ENCODE results near the gene TSEN34.
"Not testable (repeated sequence)": the region's sequence is repeated elsewhere in the genome, so short reads cannot be mapped to it uniquely, and the experiment has no call there.

TSEN34 gene

GRCh38 chr19:54189145-54189734, 1.9 kb upstream of the TSEN34 start, which contains the start of gene MBOAT7:
Gene MBOAT7 (minus strand): TSS chr19:54189580. CDS start chr19:54188508, 1,072 bp downstream.
- DNase-seq: no peak

GRCh38 chr19:54189735-54190502, 1.2 kb upstream of the TSEN34 start:
- peak; percentile 100 for DNase-seq

- DNase-seq: peak; percentile 99 to 100
These were observed 551 bp upstream of the TSEN34 start for GRCh38 chr19:54190503-54191010.

DNA sequence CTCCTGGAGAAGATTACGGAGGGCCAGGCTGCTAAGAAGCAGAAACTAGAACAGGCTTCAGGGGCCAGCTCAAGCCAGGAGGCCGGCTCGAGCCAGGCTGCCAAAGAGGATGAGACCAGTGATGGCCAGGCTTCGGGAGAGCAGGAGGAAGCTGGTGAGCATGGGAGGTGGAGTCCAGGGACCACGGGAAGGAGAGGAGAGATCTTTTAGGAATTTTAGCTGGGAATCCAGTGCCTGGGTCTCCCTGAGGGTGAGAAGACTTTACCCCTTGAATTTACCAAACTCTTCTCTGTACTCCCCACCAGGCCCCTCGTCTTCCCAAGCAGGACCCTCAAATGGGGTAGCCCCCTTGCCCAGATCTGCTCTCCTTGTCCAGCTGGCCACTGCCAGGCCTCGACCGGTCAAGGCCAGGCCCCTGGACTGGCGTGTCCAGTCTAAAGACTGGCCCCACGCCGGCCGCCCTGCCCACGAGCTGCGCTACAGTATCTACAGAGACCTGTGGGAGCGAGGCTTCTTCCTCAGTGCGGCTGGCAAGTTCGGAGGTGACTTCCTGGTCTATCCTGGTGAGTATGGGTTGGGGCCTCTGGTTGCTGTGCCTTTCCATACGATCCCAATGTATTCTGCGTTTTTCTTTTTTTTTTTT, 824 bp downstream of the TSEN34 start:
- peak; percentile 50 to 62 for DNase-seq

GRCh38 chr19:54193011-54193410, 1.9 kb downstream of the TSEN34 start:
- no peak for DNase-seq

GRCh38 chr19:54194463-54194862, 3.4 kb downstream of the TSEN34 start:
- DNase-seq: not testable (repeated sequence)

DNA sequence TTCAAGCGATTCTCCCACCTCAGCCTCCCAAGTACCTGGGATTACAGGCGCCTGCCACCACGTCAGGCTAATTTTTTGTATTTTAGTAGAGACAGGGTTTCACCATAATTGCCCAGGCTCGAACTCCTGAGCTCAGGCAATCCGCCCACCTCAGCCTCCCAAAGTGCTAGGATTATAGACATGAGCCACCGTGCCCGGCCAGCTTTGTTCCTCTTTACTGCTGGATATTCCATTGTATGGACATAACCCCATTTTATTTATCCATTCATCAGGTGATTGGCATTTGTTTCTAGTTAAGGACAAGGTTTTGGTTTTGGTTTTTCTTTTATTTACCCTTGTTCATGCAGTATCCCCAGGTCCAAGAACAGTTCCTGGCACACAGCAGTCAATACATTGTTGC, 5.4 kb downstream of the TSEN34 start:
- DNase-seq: no peak

- DNase-seq: no peak
These were observed 6.0 kb downstream of the TSEN34 start for GRCh38 chr19:54197121-54197520.

GRCh38 chr19:54199401-54199800, 8.3 kb downstream of the TSEN34 start:
- no peak for DNase-seq

DNA sequence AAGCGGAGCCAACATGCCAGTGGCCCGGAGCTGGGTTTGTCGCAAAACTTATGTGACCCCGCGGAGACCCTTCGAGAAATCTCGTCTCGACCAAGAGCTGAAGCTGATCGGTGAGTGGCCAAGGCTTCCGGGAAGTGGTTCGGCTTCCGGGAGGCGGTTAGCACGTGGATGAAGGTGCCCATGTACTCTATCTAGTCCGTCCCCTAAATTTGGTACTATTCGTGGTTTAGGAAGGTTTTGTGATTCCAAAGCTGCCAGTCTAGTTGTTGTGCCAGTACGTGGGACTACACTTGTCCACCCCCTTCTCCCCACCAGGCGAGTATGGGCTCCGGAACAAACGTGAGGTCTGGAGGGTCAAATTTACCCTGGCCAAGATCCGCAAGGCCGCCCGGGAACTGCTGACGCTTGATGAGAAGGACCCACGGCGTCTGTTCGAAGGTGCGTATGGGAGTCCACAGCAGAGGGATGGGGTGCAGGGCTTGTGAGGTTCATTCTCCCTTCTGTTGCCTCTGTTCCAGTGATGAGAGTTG, 10.1 kb downstream of the TSEN34 start:
- DNase-seq: no peak

DNA sequence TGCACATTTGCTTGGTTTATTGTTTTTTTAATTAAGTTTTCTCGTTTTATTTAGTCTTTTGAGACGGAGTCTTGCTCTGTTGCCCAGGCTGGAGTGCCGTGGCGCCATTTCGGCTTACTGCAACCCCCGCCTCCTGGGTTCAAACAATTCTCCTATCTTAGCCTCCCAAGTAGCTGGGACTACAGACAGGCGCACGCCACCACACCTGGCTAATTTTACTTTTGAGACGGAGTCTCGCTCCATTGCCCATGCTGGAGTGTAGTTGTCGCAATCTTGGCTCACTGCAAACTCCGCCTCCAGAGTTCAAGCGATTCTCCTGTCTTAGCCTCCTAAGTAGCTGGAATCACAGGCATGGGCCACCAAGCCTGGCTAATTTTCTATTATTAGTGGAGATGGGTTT, 10.9 kb downstream of the TSEN34 start:
- DNase-seq: no peak

DNA sequence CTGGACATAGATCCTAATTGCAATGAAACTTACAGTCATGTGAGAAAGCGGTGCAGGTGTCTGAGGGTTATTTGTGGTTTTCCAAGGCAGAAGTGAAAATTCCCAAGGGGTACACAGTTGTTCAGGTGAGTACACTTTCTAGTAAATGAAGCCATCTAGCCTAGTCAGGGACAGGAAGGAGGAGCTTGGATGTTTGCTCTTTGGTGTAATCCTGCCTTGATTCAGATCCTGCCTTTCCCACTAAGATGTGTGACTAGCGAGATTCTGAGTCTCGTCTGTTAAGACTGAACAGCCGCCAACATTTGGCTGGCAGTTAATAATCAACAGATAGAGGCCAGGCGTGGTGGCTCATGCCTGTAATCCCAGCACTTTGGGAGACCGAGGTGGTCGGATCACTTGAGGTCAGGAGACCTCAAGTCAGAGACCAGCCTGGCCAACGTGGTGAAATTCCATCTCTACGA, 12.1 kb downstream of the TSEN34 start:
- no peak for DNase-seq

- no peak for DNase-seq
These were observed 13.8 kb downstream of the TSEN34 start for GRCh38 chr19:54204767-54205468.

GRCh38 chr19:54206030-54206830, 15.1 kb downstream of the TSEN34 start:
- no peak for DNase-seq

DNA sequence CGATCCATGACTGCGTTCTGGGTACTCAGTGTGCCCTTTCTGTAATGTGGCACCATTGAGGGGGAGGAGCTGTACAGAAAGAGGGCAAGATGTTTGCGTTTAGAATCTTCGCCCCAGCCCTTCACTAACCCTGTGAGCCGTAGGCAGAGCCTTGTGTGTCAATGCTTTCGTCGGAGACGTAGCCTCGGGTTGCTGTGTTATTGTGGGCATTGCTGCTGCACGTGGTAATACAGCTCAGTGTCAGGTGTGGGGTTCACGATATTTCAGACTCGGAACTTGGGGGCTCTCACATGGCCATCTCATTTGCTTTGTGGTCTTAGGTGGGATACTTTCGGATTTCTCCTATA, 15.7 kb downstream of the TSEN34 start:
- DNase-seq: no peak

DNA sequence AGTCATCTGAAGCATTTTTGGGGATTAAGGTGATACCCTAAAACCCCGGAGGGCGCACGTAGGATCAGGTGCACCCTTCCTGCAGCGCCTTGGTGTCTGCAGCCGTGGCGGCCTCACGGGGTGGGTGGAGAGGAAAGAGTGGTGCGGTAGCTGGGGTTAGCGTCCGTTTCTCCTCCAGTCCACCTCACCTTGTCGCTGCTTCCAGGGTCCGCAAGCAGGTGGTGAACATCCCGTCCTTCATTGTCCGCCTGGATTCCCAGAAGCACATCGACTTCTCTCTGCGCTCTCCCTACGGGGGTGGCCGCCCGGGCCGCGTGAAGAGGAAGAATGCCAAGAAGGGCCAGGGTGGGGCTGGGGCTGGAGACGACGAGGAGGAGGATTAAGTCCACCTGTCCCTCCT, 16.1 kb downstream of the TSEN34 start:
- not testable (repeated sequence) for DNase-seq

DNA sequence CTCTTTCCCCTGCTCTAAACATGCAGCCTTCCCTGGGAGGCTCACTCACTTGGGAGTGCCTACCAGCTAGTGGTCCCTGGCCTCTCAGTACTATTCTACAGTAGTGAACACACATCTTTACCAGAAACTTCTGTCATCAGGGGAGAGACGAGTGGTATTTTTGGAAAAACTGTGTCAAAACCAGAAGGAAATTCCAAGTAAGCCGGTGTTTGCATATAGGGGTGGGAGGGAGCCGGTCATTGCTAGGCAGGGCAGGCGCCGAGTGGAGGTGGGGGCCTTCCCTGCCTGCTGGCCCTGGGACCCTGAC, 16.5 kb downstream of the TSEN34 start:
- no peak for DNase-seq

GRCh38 chr19:54207983-54208783, 17.1 kb downstream of the TSEN34 start:
- no peak for DNase-seq

DNA sequence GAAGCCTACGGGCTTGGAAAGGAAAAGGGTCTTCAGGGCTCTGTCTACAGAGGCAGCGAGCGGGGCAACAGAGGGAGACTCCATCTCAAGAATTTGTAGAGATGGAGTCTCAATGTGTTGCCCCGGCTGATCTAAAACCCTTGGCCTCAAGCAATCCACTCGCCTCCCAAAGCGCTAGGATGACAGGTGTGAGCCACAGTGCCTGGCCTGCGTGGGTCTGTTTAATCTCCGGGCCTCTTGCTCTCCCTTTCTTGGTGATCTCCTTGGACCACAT, 17.6 kb downstream of the TSEN34 start:
- DNase-seq: no peak

GRCh38 chr19:54209058-54209810, 18.1 kb downstream of the TSEN34 start:
- DNase-seq: no peak
